Cerebellar nuclear complex (tissue), 1 donor: ENCODE measurements around the gene COMMD8.
"Not testable (repeated sequence)": the region's sequence is repeated elsewhere in the genome, so short reads cannot be mapped to it uniquely, and the experiment has no call there.

Source experiments
- DNase-seq, 2 experiments: peaks; one replicate each; lab custom pipeline; 2025; lab: John Stamatoyannopoulos, UW

COMMD8 gene

DNA sequence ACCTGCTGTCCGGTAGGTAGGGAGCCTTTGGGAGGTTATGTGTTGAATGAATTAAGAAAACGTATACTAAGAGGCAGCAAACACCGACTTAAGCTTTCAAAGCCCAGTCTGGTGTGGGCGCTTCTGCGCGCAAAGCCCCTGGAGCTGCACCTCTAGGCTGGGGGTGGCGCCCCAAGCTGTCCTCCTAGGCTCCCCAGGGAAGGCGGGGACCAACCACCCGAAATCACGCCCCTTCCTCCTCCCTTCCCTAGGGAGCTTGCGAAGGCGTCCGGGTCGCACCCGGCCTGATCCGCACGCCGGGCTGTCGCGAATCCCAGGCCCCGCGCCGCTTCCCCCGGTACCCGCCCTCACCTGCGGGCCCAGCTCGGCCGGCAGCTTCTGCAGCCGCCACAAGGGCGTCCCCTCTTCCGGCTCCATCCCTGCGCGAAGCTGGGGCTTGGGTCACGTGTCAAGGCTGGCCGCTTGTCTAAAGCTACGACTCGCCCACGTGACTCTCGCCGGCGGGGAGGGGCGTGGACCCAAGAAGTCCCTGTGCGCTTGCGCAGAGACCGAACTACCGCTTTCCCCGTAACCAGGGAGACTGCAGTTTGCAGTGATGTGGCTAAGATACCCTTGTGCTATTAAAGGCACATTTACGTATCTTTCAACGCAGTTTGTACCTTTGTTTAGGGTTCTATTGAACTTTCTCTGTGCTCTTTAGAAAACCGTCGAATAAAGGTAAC, at the start of gene COMMD8:
COMMD8 (minus strand) TSS at position 468 of the 722 bp plus-strand sequence; CDS start at position 417, 51 bp downstream.
- peak; percentile 59 to 86 for DNase-seq

DNA sequence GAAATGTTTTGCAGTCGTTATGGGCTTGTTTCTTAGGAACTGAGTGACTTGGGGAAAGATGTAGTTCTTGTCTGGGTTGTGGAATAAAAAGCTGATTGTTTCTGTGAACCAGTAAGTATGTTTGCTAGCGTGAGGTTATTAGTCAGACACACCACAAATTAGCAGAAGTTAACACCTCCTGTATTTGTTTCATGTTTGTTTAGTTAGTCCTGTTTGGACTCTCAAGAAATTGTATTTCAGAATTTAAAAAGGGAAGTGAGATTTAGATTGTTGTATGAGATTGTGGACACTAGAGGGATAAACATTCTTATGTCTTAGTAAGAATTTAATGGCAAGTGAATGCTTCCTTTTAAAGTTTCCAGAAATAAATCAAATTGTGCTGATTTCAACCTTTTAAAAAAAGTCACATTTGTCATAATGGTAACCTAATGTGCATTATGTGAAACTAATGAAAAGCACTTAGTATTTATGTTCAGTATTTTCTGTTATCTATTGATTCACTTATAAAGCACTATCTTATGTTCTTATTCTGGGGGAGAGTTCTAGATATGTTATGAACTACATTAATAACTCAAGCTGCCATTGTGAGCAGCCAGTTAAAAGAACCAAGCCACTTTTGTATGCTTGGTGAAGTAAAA, 47.1 kb upstream of the COMMD8 start:
- DNase-seq: no peak

DNA sequence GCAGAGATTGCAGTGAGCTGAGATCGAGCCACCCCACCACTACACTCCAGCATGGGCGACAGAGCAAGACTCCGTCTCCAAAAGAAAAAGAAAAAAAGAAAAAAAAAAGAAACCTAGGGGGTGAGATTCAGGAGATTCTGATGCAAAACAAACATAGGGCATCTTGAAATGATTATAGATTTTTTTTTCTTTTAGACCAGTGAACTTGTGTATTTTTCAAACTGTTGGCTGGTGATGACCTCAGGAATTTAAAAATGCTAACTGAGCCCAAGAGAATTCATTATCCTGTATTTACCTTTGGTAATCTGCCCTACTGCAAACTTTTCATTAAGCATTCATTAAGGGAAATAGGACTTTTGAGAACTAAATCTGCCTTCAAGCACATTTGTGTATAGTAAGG, 42.2 kb upstream of the COMMD8 start:
- DNase-seq: no peak

DNA sequence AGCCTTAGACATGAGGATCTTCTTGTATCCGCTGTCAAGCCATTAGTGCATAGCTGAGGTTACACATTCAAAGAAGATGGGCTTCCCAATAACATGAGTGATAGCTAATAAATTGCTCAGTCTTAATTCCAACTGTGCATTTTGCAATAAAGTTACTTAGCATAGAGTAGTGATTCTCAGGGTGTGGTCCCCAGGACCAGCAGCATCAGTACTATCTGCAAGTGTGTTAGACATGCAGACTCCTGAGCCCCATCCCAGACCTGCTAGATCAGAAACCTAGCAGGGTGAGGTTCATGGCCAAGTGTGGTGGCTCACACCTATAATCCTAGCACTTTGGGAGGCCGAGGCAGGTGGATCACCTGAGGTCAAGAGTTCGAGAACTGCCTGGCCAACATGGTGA, 41.6 kb upstream of the COMMD8 start:
- DNase-seq: no peak

DNA sequence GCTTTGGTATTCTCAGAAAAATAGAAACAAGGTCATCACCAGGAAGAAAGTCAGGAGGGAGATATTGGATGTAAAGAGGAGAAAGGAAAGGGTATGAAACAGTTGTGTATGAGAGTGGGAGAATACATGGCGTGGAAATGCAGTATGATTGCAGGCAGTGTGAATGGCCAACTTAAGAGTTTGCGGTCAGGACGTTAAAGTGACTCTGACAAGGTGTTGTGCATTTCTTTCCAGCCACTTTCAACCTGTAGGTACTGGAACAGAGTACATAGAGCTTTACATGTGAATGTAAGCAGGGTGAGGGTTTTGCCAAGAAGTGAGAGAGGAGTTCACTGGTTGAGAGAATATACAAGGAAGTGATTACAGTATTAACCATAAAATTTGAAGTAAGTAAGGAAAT, 37.3 kb upstream of the COMMD8 start:
- no peak for DNase-seq

DNA sequence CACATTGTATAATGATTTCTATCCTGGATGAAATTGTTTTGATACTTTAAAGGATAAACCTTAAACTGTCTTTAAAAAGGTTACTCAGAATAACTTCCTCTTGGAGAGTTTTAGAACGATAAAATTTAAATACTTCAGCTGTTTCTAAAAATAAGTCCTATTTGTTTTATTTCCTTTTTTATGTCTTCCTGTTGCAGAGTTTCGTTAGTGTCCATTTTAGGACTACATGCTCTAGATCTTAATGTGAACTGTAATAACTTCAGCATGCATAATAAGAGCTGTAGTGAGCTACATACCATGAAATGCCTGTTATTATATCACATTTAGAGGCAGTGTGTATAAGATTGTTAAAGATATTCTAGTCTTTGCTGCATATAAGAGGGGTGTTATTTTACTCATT, 36.2 kb upstream of the COMMD8 start:
- no peak for DNase-seq

DNA sequence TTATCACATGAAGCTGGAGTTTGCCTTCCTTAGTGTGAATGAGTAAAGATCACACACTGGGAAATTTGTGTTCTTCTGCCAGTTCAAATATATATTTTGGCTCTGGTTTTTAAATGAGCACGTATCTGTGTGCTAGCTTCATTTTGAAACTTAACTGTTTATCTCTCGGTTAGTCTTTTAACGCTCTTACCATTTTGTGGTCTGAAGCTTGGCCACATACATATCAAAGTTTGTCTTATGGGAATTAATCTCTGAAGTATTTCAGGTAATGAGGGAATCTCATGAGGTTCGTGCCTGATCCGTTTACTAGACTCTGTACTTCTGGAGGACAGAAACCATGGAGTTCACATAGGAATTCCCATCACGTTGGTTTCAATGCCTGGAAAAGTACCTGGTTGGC, 35.4 kb upstream of the COMMD8 start:
- no peak for DNase-seq

DNA sequence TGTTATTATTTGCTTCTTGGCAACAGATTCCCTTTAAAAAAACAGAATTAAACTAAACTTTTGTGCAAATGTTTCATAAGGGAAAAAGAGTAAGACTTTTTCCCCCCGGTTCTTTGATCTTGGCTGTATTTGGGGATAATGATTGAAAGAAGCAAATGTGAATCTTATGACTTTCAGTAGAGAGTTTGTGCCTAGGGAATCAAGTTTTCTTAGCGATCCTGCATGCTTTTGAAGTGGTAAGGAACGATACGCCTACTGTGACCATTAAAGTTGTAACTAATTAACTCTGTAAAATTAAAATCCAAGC, 30.6 kb upstream of the COMMD8 start:
- DNase-seq: no peak

DNA sequence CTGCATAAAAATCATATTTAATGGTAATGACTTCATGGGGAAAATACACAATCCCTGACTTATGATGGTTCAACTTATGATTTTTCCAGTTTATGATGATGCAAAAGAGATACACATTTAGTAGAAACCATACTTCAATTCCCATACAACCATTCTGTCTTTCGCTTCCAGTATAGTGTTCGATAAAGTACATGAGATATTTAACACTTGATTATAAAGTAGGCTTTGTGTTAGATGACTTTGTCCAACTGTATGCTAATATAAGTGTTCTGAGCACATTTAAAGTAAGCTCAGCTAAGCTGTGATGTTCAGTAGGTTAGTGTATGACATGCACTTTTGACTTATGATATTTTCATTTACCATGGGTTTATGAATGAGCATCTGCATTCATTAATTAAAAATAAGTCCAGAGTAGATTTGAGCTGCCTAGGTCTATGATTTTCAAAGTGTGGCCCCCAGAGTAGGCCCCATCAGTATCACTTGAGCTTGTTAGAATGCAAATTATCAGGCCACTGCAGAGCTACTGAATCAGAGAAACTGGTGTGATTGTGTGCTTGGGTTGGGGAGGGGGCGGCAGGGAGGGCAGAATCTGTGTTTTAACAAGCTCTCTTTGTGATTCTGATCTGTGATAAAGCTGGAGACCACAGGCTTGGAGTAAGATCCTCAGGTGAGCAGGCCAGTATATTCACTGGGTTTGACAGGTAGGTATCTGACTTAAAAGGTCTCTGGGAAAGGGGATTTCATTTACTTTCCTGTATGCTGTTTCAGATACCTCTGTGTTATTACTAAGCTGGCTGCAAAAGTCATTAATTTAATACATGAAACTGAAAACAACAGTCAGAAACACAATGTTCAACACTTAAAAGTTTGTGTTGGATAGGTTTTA, 30.0 kb upstream of the COMMD8 start:
- DNase-seq: no peak

DNA sequence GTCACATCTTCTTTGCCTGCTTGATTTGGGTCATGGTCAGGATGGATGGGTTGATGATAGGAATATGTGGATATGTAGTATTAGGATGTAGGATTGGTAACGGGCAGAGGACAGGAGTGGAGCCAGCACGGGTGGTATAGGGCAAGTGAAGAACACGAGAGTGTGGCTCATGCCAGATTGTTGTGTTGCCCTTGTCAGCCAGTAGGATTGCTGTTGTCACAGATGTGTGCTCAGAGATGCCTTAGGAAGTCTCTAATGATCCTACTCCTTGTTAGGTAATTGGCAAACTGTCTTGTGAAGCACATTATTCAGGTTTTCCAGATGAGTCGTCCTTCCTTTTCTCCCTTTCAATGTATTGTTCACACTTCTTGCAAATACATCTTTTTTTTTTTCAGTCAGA, 27.0 kb upstream of the COMMD8 start:
- DNase-seq: no peak

DNA sequence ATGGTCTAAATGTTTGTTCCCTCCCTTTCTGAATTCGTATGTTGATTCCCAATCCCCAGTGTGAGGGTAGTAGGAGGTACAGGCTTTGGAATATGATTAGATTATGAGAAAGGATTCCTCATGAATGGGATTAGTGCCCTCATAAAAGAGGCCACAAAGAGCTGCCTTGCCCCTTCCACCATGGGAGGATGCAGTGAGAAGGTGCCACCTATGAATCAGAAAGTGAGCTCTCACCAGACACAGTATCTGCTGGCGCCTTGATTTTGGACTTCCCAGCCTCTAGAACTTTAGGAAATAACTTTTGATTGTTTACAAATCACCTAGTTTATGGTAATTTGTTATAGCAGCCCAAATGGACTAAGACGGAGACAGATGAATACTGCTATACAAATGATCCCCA, 25.2 kb upstream of the COMMD8 start:
- DNase-seq: no peak

DNA sequence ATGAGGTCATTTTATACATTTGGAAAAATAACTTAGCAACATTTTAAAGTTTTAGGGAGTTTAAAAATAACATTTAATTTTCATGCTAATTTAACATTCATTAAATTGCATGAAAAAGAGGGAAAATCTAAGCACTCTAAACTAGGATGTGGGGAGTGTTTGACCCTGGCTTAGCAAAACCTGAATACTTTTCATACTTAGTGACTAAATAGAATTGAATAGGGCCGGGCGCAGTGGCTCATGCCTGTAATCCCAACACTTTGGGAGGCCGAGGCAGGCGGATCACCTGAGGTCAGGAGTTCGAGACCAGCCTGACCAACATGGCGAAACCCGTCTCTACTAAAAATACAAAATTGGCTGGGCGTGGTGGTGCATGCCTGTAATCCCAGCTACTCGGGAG, 23.2 kb upstream of the COMMD8 start:
- not testable (repeated sequence) for DNase-seq

DNA sequence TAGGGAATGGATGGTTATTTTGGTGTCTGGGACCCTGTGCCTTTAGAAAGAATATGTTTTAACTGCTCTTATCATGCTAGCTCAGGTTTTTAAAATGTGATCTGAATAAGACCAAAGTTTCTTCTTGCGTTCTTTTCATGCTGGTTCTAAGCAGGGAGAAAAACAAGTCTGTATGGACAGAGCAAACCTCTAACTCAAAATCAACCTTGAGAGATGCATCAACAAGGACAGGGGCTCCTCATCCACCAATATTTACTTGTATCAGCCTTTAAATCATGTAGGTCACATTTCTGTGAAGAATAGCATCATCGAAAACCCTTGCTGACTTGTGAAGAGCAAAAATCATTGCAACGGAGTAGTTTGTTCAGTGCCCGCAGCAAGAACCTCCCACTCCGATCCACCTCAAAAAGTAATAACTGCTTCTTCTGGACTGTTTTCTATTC, 22.8 kb upstream of the COMMD8 start:
- DNase-seq: no peak

DNA sequence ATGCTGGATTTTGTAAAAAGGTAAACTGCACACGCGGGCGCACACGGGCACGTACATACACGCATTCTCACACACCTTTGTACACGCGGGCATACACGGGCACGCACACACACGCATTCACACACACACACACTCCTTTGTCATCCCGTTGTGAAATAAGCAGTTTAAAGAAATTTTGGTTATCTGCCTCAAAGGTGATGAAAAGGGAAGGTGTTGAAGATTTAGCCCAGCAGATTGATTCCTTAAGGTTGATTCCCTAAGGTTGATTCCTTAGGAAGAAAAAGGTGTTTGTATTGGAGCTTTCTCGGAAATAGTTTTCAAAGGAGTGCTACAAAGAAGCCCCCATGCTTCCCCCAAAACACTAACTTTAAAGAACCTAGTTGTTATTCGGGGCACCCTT, 22.3 kb upstream of the COMMD8 start:
- DNase-seq: no peak

DNA sequence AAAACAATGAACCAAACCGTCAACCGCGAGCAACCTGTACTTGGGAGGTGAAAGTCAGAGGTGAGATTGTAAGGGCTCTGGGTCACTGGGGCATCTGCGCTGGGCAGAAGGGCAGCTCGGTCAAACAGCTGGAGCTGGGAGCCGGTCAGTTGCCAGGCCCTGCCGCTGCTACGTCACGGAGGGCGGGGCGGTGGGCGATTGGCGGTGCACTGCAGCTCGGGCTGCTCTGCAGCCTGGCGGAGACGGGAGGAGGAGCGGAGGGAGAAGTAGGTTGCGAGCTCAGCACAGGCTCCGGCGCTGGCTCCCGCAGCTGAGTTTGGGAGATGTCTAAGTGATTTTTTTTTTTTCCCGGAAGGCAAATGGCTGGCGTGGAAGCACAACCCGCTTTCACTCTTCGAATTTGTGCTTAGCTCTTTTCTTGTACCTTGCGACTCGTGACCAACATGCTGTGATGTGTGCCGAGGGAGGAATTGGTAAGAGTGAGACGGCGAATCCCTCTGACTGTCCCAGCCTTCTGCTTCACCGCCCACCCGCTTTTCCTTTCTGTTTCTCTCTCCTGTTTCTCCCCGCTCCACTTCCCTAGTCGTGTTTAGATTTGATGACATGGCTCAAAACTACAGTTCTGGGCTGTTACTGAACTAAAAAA, 21.7 kb upstream of the COMMD8 start, which contains the start of gene ATP10D:
ATP10D (plus strand) TSS at position 229 of the 646 bp plus-strand sequence. CDS start 27,266 bp downstream, outside the sequence.
- DNase-seq: peak in 1 of 2 experiments; percentile 60

DNA sequence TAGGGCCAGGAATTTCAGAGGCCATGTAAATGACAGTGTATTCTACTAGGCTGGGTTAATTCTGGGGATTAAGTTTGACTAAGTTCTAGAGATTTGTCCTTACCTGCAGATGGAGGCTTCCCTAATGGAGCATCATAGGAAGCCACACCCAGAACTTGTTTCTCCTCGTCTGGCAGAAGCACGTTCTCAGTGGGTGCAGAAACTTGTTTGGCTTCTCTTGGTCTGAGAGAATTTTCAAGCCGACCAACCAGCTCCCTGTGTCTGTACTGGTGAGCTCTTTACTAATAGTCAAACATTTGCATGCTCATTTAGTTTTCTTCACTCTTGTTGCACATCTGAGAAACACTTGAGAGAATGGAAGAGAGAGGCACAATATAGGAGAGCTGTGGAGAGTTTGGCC, 20.7 kb upstream of the COMMD8 start:
- DNase-seq: no peak

DNA sequence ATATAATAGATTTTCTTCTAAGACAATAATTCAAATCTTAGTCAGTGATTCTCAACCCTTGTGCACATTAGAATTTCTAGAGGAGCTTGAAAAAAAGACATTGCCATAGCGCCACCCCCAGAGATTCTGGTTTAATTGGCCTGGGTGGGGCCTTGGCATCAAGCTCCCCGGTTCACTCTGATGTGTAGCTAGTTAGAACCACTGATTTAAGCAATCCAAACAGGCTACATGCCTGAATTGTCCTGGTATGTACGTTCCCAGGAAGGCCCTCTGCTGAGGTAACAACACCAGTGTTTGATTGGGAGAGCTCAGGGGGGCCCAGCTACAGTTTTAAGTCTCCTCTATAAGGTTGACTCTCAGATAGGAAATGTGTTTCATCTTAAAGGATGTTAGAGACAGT, 20.2 kb upstream of the COMMD8 start:
- DNase-seq: no peak

DNA sequence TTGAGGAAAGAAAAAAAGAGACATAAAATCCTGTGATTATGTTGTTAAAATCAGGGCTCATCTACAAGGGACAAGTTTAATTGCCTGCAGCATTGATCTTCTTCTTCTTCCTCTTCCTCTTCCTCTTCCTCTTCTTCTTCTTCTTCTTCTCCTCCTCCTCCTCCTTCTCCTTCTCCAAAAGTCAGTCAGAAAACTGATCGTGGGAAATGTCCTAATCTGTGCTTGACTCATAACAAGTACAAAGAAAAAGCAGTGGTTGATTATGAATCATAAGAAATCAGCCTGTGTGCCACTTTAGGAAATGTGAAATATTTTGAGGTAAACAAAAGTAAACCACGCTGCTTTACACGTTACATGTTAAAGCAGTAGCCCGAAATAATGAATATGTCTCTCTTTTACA, 18.8 kb upstream of the COMMD8 start:
- no peak for DNase-seq

DNA sequence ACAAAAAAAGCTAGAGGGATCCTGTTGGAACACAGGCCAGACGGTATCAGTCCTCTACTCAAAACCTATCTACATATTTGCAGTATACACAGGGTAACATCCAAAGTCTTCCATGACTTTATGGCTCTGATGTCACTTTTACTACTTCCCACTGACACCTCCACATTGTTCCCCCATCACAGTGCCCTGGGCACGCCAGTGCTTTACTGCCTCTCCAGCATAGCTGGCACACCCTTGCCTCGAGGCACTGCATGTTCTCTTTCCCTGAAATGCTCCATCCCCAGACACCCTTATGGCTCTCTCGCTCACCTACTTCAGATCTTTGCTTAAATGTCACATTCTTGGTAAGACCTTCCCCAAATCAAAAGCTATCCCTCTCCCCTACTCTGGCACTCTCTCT, 15.3 kb upstream of the COMMD8 start:
- DNase-seq: no peak

DNA sequence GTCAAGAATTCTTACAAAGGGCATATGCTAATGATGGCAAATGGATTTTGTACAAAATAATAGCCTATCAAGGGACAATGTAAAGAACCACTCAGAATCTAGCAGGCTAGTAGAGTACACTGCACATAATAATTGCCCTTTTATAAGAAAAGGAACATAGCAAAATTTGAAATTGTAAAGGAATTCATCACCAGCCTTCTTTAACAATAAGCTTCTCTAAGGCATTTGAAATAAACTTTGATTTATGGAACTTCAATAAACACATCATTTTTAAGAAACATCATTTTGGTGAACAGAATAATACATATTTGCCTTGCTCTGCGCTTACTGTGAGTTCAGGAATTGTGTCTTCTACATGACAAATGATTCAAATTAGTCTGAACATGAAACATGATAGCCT, 11.9 kb upstream of the COMMD8 start:
- DNase-seq: no peak

DNA sequence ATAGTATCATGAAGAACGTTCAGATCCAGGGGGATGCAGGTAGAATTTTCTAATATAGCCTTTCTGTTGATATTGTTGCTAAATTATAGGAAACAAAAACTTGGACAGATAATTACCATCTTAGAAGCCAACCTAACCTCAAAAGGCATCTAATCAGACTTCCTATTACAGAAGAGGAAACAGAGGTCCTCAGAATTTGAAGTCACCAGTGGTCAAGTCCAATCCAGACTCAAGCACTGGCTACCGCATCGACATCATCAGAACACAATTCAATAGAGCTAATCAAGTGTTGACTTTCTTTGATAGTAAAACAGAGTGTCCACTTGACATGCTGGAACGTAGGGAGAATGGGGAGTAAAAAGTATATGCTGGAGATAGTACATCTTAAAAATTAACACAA, 11.3 kb upstream of the COMMD8 start:
- no peak for DNase-seq

DNA sequence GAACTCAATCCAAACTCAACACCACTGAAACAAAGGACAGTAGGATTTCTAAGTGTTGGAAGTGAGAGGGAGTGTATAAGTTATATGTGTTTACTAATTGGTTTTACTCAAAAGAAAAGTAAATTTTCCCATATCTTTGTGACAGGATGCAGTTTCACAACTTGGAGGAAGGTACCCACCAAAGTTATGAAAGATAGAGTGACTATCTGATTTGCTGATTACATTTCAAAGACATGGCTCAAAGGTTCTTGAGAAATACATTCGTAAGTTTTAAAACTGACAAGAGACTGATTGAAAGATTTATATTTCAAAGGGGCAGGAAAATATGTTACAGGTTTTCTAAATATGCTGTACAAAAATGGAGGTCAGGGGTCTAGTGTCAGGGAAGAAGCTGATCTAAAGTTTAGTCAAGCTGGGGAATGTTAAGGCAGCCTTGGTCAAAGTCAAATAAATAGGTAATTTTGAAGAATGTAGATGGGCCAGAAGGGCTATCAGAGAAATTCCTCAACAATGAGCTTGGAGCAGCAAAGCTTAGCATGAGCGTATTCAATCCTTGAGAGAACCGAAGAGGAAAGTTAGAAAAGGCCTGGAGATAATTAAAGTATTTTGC, 9.7 kb upstream of the COMMD8 start:
- DNase-seq: no peak
